Kidney epithelial cell (primary cell): Measurements from ENCODE around the gene HK1. TPM values are rescaled to one million over a fixed set of nuclear protein-coding genes. Genes with fewer than 3 reads are reported as not detected.

Experiments used
- DNase-seq: peaks from one replicate; pipeline ENCODE4 v3.0.0-alpha.2; 2010; ENCODE audit warnings: low read depth
- H3K27me3 ChIP-seq: 2 replicates; pipeline ENCODE4 v1.6.0; 2011; ENCODE audit warnings: low read length; ENCODE audit not compliant: control insufficient read depth, insufficient read depth
- H3K36me3 ChIP-seq: 2 replicates; pipeline ENCODE4 v1.5.1; 2011; ENCODE audit warnings: low read length; ENCODE audit not compliant: control insufficient read depth, insufficient read depth
- H3K4me3 ChIP-seq: 2 replicates; pipeline ENCODE4 v1.5.1; 2011; ENCODE audit warnings: low read depth, mild to moderate bottlenecking, control low read depth, low read length
- CTCF ChIP-seq: IDR thresholded peaks from 2 replicates; pipeline ENCODE4 v1.5.1; 2011; ENCODE audit warnings: mild to moderate bottlenecking, moderate library complexity, low read length, control low read depth, inconsistent platforms; ENCODE audit not compliant: insufficient read depth, poor library complexity, severe bottlenecking
- total RNA-seq: library from RNA; depleted of rRNA; stranded (reverse); fragments of >200 nt; gene quantifications from 2 replicates; pipeline ENCODE4 v1.2.3, GENCODE V29; 2015

HK1 gene
- total RNA-seq, 1 donor from 2014 or later: 81.7 TPM

- no peaks in the 10 kb centered on the region for H3K36me3 ChIP-seq
- no peak for TF ChIP-seq CTCF
- no peak for DNase-seq
- H3K4me3 ChIP-seq: no peak overlapping the region
- H3K27me3 ChIP-seq: no peaks in the 10 kb centered on the region
Measured at GRCh38 chr10:69359594-69359993, 81.3 kb downstream of the HK1 start.

- no peak for TF ChIP-seq CTCF
- peaks cover 1% of the 10 kb centered on the region for H3K36me3 ChIP-seq
- H3K4me3 ChIP-seq: no peak overlapping the region
- peak; percentile 19 for DNase-seq
- H3K27me3 ChIP-seq: no peaks in the 10 kb centered on the region
Measured at GRCh38 chr10:69360485-69361302, 82.4 kb downstream of the HK1 start.

GRCh38 chr10:69361303-69361614, 83.0 kb downstream of the HK1 start:
- no peak for DNase-seq
- no peaks in the 10 kb centered on the region for H3K27me3 ChIP-seq
- TF ChIP-seq CTCF: no peak
- no peak overlapping the region for H3K4me3 ChIP-seq
- H3K36me3 ChIP-seq: peaks cover 3% of the 10 kb centered on the region

GRCh38 chr10:69362471-69362954, 84.2 kb downstream of the HK1 start:
- DNase-seq: no peak
- TF ChIP-seq CTCF: no peak
- Histone ChIP-seq H3K36me3 (peaks cover 3% of the 10 kb centered on the region), H3K27me3 (no peaks in the 10 kb centered on the region), H3K4me3 (no peak overlapping the region)

- TF ChIP-seq CTCF: no peak
- Histone ChIP-seq H3K27me3 (no peaks in the 10 kb centered on the region), H3K4me3 (no peak overlapping the region), H3K36me3 (peaks cover 3% of the 10 kb centered on the region)
- no peak for DNase-seq
Measured at GRCh38 chr10:69363666-69364065, 85.4 kb downstream of the HK1 start.
